Gastrocnemius medialis (tissue), 4 donors: Measurements from ENCODE around the gene KRTAP4-2. TPM values are rescaled to one million over a fixed set of nuclear protein-coding genes. Genes with fewer than 3 reads are reported as not detected.
"Not testable (repeated sequence)": the region's sequence is repeated elsewhere in the genome, so short reads cannot be mapped to it uniquely, and the experiment has no call there.

ENCODE experiments used
- ATAC-seq, 2 donors: fragments of 150-250 bp; one replicate each; pipeline ENCODE4 v1.9.1; 2016
- DNase-seq, 2 donors: peaks; one replicate each; pipeline ENCODE4 v3.0.0-alpha.2; 2019
- H3K27ac ChIP-seq, 4 donors: fragments of 200-600 bp; sonication (generic); 1 replicate in 1 of 4; 2 replicates in 3 of 4; pipeline ENCODE4 v1.5.1; 2016 to 2018; ENCODE audit warnings: mild to moderate bottlenecking in 2 of 4, moderate library complexity in 1 of 4
- H3K27me3 ChIP-seq, 3 donors: fragments of 200-600 bp; sonication (generic) in 2 of 3; 1 replicate in 1 of 3; 2 replicates in 2 of 3; pipeline versions ENCODE4 v1.5.1 to v1.6.0; 2016 to 2019; ENCODE audit warnings: mild to moderate bottlenecking in 1 of 3, moderate library complexity in 1 of 3
- H3K36me3 ChIP-seq, 2 donors: fragments of 200-600 bp; sonication (generic) in 1 of 2; one replicate each; pipeline ENCODE4 v1.5.1; 2017 to 2018
- H3K4me1 ChIP-seq, 2 donors: fragments of 200-600 bp; sonication (generic) in 1 of 2; one replicate each; pipeline ENCODE4 v1.5.1; 2016 to 2017; ENCODE audit warnings: mild to moderate bottlenecking in 2 of 2
- H3K4me3 ChIP-seq, 4 donors: fragments of 200-600 bp; sonication (generic) in 3 of 4; 1 replicate in 1 of 4; 2 replicates in 3 of 4; pipeline ENCODE4 v1.5.1; 2016 to 2019; ENCODE audit warnings: mild to moderate bottlenecking in 2 of 4
- H3K9me3 ChIP-seq, 3 donors: fragments of 200-600 bp; sonication (generic) in 2 of 3; 1 replicate in 1 of 3; 2 replicates in 2 of 3; pipeline ENCODE4 v1.5.1; 2016 to 2019
- POLR2A ChIP-seq, 2 donors: fragments of 450-650 bp; IDR thresholded peaks; one replicate each; pipeline ENCODE4 v1.6.1; 2017; ENCODE audit warnings: antibody characterized with exemption in 2 of 2, mild to moderate bottlenecking in 2 of 2, moderate library complexity in 2 of 2
- in situ Hi-C, 4 donors: fragments of 200-750 bp; cut with MboI; loops; one replicate each; pipeline versions ENCODE4 v1.15.0 to v1.8.0; 2017; ENCODE audit warnings: low sequenced_read_pairs in 4 of 4
- intact Hi-C: fragments of 100-400 bp; cut with DNase I; formaldehyde crosslinking; loops from one replicate; pipeline ENCODE4 v1.15.1; 2023; ENCODE audit warnings: low total_unique reads
- total RNA-seq, 4 donors: library from RNA; depleted of rRNA; stranded (reverse); fragments of >200 nt; gene quantifications; one replicate each; pipeline versions ENCODE4 v1.1.0 to v1.2.3, GENCODE V29; 2016
- TF ChIP-seq, protein P1 (sequence below), 5 experiments: fragments of 450-650 bp in 3 of 5; fragments of 200-600 bp in 2 of 5; sonication (generic) in 2 of 5; IDR thresholded peaks in 4 of 5; conservative IDR thresholded peaks in 1 of 5; 1 replicate in 4 of 5; 2 replicates in 1 of 5; pipeline ENCODE4 v1.5.1; 2016 to 2019; ENCODE audit warnings: antibody characterized with exemption in 5 of 5, mild to moderate bottlenecking in 3 of 5, moderate library complexity in 3 of 5

The KRTAP4-2 gene
- total RNA-seq, 4 donors from 2014 or later = not detected

DNA sequence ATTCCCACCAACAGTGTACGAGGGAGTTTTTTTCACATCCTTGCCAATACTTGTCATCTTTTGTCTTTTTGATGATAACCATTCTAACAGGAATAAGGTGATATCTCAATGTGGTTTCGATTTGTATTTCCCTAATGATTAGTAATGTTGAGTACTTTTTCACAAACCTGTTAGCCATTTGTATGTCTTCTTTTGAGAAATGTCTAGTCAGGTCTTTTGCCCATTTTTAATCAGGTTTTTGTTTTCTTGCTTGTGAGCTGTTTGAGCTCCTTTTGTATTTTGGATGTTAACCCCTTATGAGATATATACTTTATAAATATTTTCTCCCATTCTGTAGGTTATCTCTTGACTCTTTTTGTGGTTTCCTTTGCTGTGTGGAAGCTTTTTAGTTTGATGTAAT lies 26.5 kb downstream of the KRTAP4-2 start:
- Histone ChIP-seq H3K4me3 (no peak overlapping the region), H3K27ac (no peak overlapping the region), H3K27me3 (peaks cover 0 to 8% (median 3%) of the 10 kb centered on the region in 3 donors), H3K36me3 (no peaks in the 10 kb centered on the region), H3K4me1 (no peaks in the 10 kb centered on the region), H3K9me3 (no peaks in the 10 kb centered on the region)
- ATAC-seq (no peak), DNase-seq (no peak)
- intact Hi-C loops (no loop called here), in situ Hi-C loops (loop anchor here in 1 of 4 donors (25.0 kb wide), 1 partner anchor 111 kb away; the partner anchor contains the start of genes KRTAP9-6 and KRTAP9-9)
- TF ChIP-seq, protein P1, sequence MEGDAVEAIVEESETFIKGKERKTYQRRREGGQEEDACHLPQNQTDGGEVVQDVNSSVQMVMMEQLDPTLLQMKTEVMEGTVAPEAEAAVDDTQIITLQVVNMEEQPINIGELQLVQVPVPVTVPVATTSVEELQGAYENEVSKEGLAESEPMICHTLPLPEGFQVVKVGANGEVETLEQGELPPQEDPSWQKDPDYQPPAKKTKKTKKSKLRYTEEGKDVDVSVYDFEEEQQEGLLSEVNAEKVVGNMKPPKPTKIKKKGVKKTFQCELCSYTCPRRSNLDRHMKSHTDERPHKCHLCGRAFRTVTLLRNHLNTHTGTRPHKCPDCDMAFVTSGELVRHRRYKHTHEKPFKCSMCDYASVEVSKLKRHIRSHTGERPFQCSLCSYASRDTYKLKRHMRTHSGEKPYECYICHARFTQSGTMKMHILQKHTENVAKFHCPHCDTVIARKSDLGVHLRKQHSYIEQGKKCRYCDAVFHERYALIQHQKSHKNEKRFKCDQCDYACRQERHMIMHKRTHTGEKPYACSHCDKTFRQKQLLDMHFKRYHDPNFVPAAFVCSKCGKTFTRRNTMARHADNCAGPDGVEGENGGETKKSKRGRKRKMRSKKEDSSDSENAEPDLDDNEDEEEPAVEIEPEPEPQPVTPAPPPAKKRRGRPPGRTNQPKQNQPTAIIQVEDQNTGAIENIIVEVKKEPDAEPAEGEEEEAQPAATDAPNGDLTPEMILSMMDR (IDR thresholded peaks at IDR 0.05 in 4 of 5, conservative IDR thresholded peaks at IDR 0.05 in 1 of 5) = no peak
- TF ChIP-seq POLR2A (IDR thresholded peaks at IDR 0.05) = no peak

DNA sequence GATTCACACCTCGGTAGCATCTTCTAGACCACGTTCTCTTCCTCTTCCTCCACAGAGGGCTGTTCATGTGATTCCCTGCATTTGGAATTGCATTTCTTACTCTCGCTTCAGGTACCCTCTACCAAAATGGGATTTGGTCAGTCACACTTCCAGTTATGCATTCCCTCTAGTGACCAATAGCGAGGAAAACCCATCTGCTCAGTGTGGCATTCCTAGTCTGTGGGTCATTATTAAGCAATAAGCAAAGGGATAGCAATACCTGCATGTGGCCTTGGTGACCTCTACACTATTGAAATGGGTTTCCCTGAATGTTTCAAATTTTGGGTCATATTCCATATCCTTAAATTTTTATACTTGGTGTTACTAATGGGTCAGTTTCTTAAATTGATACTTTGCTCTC lies 28.0 kb downstream of the KRTAP4-2 start:
- in situ Hi-C loops = loop anchor here in 1 of 4 donors (25.0 kb wide), 1 partner anchor 112 kb away; the partner anchor contains the start of genes KRTAP9-6 and KRTAP9-9
- intact Hi-C loops = no loop called here
- Histone ChIP-seq H3K27ac (no peak overlapping the region), H3K36me3 (no peaks in the 10 kb centered on the region), H3K4me3 (no peak overlapping the region), H3K9me3 (no peaks in the 10 kb centered on the region), H3K4me1 (no peaks in the 10 kb centered on the region), H3K27me3 (peaks cover 0 to 4% (median 3%) of the 10 kb centered on the region in 3 donors)
- TF ChIP-seq, protein P1 (IDR thresholded peaks at IDR 0.05 in 4 of 5, conservative IDR thresholded peaks at IDR 0.05 in 1 of 5) = no peak
- TF ChIP-seq POLR2A (IDR thresholded peaks at IDR 0.05) = no peak
- ATAC-seq = no peak
- DNase-seq = no peak

DNA sequence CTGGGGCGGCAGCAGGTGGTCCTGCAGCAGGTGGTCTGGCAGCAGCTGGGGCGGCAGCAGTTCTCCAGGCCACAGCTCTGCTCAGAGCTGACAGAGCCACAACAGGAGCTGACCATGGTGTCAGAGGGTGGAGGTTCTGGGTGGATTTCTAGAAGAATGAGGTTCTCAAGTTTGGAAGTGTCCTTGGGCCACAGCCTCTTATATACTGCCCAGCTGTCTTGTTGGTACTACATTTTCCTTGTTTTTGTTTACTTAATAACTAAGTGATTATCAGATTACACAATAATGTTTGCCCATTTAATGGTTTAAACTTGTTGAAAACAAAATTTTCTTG lies 28.4 kb downstream of the KRTAP4-2 start, which contains the start of gene KRTAP4-5:
KRTAP4-5 (minus strand) TSS at position 174 of the 334 bp plus-strand sequence; CDS start at position 116, 58 bp downstream.
- in situ Hi-C loops = no loop called here
- no peaks in the 10 kb centered on the region for H3K36me3 ChIP-seq
- DNase-seq (no peak), ATAC-seq (no peak)
- intact Hi-C loops = no loop called here
- H3K27ac ChIP-seq = no peak within 1 kb of the TSS
- no peak for TF ChIP-seq POLR2A (IDR thresholded peaks at IDR 0.05)
- TF ChIP-seq, protein P1 (IDR thresholded peaks at IDR 0.05 in 4 of 5, conservative IDR thresholded peaks at IDR 0.05 in 1 of 5) = no peak
- no peaks in the 10 kb centered on the region for H3K4me1 ChIP-seq
- H3K4me3 ChIP-seq = no peak within 1 kb of the TSS
- H3K9me3 ChIP-seq = no peaks in the 10 kb centered on the region
- peaks cover 0 to 4% (median 3%) of the 10 kb centered on the region in 3 donors for H3K27me3 ChIP-seq

DNA sequence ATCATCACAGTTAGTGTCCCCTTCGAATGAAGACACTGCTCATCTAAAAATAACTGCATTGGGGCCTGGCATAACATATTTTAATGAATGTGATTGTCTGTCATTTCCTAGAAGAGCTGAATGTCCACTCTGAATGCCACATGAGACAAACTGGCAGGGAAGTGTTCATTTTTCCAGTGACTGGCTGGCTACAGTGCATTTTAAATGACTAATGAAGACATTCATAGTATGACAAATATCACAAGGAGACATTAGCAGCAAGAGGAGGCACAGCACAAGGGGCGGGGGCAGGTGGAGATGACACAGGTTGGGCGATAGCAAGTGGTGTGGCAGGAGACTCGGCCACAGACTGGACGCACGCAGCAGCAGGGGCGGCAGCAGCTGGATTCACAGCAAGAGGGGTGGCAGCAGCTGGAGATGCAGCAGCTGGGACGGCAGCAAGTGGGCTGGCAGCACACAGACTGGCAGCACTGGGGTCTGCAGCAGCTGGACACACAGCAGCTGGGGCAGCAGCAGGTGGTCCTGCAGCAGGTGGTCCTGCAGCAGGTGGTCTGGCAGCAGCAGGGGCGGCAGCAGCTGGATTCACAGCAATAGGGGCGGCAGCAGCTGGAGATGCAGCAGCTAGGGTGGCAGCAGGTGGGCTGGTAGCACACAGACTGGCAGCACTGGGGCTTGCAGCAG lies 28.9 kb downstream of the KRTAP4-2 start:
- ATAC-seq, H3K4me1 ChIP-seq, in situ Hi-C loops, H3K27me3 ChIP-seq, H3K27ac ChIP-seq, intact Hi-C loops, H3K36me3 ChIP-seq, H3K4me3 ChIP-seq, H3K9me3 ChIP-seq, DNase-seq: not testable (repeated sequence)

DNA sequence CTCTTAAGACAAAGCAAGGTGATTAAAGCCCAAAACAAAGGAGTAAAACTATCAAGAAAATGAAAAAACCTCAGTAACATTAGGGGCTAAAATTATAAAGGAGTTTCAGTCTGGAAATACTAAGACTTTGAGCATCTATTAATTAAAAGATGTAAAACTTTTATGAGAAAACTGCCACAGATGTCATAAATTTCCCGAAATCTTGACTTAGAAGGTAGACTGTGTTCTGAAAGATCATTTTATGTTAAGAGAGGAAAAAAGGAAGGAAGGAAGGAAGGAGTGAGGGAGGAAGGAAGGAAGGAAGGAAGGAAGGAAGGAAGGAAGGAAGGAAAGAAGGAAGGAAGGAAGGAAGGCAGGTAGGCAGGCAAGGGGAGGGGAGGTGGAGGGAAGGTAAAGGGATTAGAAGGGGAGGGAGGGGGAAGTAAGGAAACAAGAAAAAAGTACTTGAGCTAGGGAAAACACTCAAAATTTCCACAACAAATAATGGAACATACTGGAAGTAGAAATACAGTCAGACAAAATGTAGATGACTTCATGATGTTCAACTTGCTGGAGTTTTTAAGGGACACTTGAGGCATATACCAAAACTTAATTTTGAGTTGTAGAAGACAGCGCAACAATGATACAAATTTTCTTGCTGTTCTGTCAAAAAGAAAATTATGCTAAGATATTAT lies 30.4 kb downstream of the KRTAP4-2 start:
- Histone ChIP-seq H3K27ac (no peak overlapping the region), H3K4me1 (no peaks in the 10 kb centered on the region), H3K9me3 (no peaks in the 10 kb centered on the region), H3K27me3 (no peaks in the 10 kb centered on the region), H3K36me3 (no peaks in the 10 kb centered on the region), H3K4me3 (no peak overlapping the region)
- DNase-seq (no peak), ATAC-seq (no peak)
- intact Hi-C loops (no loop called here), in situ Hi-C loops (no loop called here)
- TF ChIP-seq, protein P1 (IDR thresholded peaks at IDR 0.05 in 4 of 5, conservative IDR thresholded peaks at IDR 0.05 in 1 of 5) = no peak
- TF ChIP-seq POLR2A (IDR thresholded peaks at IDR 0.05) = no peak
